Measurements from ENCODE around the gene TMEM45A.
"Not testable (repeated sequence)": the region's sequence is repeated elsewhere in the genome, so short reads cannot be mapped to it uniquely, and the experiment has no call there.

TMEM45A gene

GRCh38 chr3:100486808-100487207 is 5.6 kb upstream of the TMEM45A start:
- no peak for DNase-seq

- no peak for DNase-seq
Observed at GRCh38 chr3:100489118-100489517, 3.3 kb upstream of the TMEM45A start.

GRCh38 chr3:100496711-100497261 is 4.4 kb downstream of the TMEM45A start:
- DNase-seq, result peak; percentile 58

GRCh38 chr3:100499651-100500050 is 7.2 kb downstream of the TMEM45A start:
- no peak for DNase-seq

GRCh38 chr3:100500320-100500880 is 8.0 kb downstream of the TMEM45A start:
- DNase-seq, result no peak

- DNase-seq, result peak; percentile 88
Observed at GRCh38 chr3:100503448-100503847, 11.0 kb downstream of the TMEM45A start.

GRCh38 chr3:100506355-100506754 is 13.9 kb downstream of the TMEM45A start:
- DNase-seq, result peak; percentile 51

- not testable (repeated sequence) for DNase-seq
Observed at GRCh38 chr3:100509818-100510217, 17.4 kb downstream of the TMEM45A start.

GRCh38 chr3:100516232-100516631 is 23.8 kb downstream of the TMEM45A start:
- DNase-seq, result no peak

GRCh38 chr3:100516838-100517237 is 24.4 kb downstream of the TMEM45A start:
- no peak for DNase-seq

GRCh38 chr3:100517276-100517675 is 24.9 kb downstream of the TMEM45A start:
- DNase-seq, result no peak

- no peak for DNase-seq
Observed at GRCh38 chr3:100518244-100518643, 25.8 kb downstream of the TMEM45A start.

GRCh38 chr3:100518983-100519382 is 26.6 kb downstream of the TMEM45A start:
- peak; percentile 10 for DNase-seq

GRCh38 chr3:100521439-100521845 is 29.0 kb downstream of the TMEM45A start:
- peak; percentile 95 for DNase-seq

GRCh38 chr3:100522125-100522524 is 29.7 kb downstream of the TMEM45A start:
- DNase-seq, result no peak

GRCh38 chr3:100523050-100523760 is 30.8 kb downstream of the TMEM45A start:
- no peak for DNase-seq

- DNase-seq, result no peak
Observed at GRCh38 chr3:100525753-100526612, 33.6 kb downstream of the TMEM45A start.

- DNase-seq, result peak; percentile 56
Observed at GRCh38 chr3:100526613-100527346, 34.4 kb downstream of the TMEM45A start.

GRCh38 chr3:100527347-100527735 is 34.9 kb downstream of the TMEM45A start:
- no peak for DNase-seq

GRCh38 chr3:100531093-100531492 is 38.7 kb downstream of the TMEM45A start:
- DNase-seq, result no peak

- no peak for DNase-seq
Observed at GRCh38 chr3:100532411-100532810, 40.0 kb downstream of the TMEM45A start.

- DNase-seq, result no peak
Observed at GRCh38 chr3:100533176-100533575, 40.8 kb downstream of the TMEM45A start.

- DNase-seq, result no peak
Observed at GRCh38 chr3:100535610-100535943, 43.2 kb downstream of the TMEM45A start.
